K562 (cell line): ENCODE measurements around the gene PPP2R2D. TPM values are rescaled to one million over a fixed set of nuclear protein-coding genes. Genes with fewer than 3 reads are reported as not detected.
A peak's percentile ranks its signal among the peaks of the same experiment; 100 is the strongest.
"Not testable (repeated sequence)": the region's sequence is repeated elsewhere in the genome, so short reads cannot be mapped to it uniquely, and the experiment has no call there.

Experiments
- ATAC-seq: fragments of 200-7000 bp; cut with Tn5 transposase; 3 replicates; pipeline ENCODE4 v1.9.1; 2020; ENCODE audit warnings: moderate library complexity
- BruUV-seq: library from RNA; stranded (reverse); fragments of 400-500 nt; replicated peaks from 2 replicates; lab custom pipeline; 2021; lab: Mats Ljungman, UMichigan
- CTCF ChIA-PET: fragments of 300-600 bp; formaldehyde crosslinking; extraction: SDS; loops from one replicate; lab custom pipeline; 2021; ENCODE audit warnings: low intra/inter-chr PET ratio; lab: Yijun Ruan, JAX
- POLR2A ChIA-PET: fragments of 300-600, 350-650 bp; sonication (Branson Sonifier 250); formaldehyde crosslinking; extraction: SDS; loops from one replicate; lab custom pipeline; 2021; ENCODE audit warnings: antibody characterized with exemption, inconsistent platforms; lab: Yijun Ruan, JAX
- DNase-seq, 4 experiments: peaks; one replicate each; pipeline versions ENCODE4 v3.0.0 to v3.0.0-alpha.2; 2011 to 2018; ENCODE audit warnings: low spot score in 3 of 4, mixed read lengths in 3 of 4; ENCODE audit errors: extremely low read depth in 1 of 4
- FAIRE-seq: peaks from 2 replicates; lab custom pipeline; 2011; peaks lifted over from hg19 to GRCh38; lab: Jason Lieb, UNC
- H2AFZ ChIP-seq: 2 replicates; pipeline ENCODE4 v1.6.0; 2011; ENCODE audit warnings: low read depth, low read length, control low read depth, inconsistent platforms
- H3K27ac ChIP-seq: fragments of 200-600 bp; 3 replicates; pipeline ENCODE4 v1.8.0; 2011; ENCODE audit warnings: low read depth, mild to moderate bottlenecking, control low read depth, inconsistent platforms, low read length, moderate library complexity, mixed read lengths; ENCODE audit errors: extremely low read depth
- H3K27me3 ChIP-seq, 2 experiments: fragments of 300-600 bp in 1 of 2; 2 replicates in 1 of 2; 3 replicates in 1 of 2; pipeline versions ENCODE4 v1.6.0 to v1.8.0; 2011; ENCODE audit warnings: inconsistent platforms in 2 of 2, low read length in 2 of 2, mild to moderate bottlenecking in 1 of 2, mixed read lengths in 1 of 2, moderate library complexity in 1 of 2; ENCODE audit not compliant: control insufficient read depth in 2 of 2, insufficient read depth in 2 of 2
- H3K36me3 ChIP-seq: fragments of 300-600 bp; 3 replicates; pipeline ENCODE4 v1.8.0; 2011; ENCODE audit warnings: mild to moderate bottlenecking, low read length, inconsistent platforms; ENCODE audit not compliant: control insufficient read depth, insufficient read depth
- H3K4me1 ChIP-seq, 2 experiments: fragments of 200-600 bp in 1 of 2; replicated peaks in 1 of 2; 2 replicates in 1 of 2; 3 replicates in 1 of 2; pipeline versions ENCODE4 v1.5.1 to v1.8.0; 2011; ENCODE audit warnings: inconsistent platforms in 2 of 2, low read length in 2 of 2, mild to moderate bottlenecking in 1 of 2, mixed read lengths in 1 of 2, moderate library complexity in 1 of 2; ENCODE audit not compliant: control insufficient read depth in 2 of 2, insufficient read depth in 2 of 2
- H3K4me2 ChIP-seq: 2 replicates; pipeline ENCODE4 v1.6.1; 2011; ENCODE audit warnings: low read length, control low read depth, inconsistent platforms, mixed read lengths; ENCODE audit not compliant: insufficient read depth
- H3K4me3 ChIP-seq: fragments of 200-600 bp; sonication (generic), shearing (Covaris generic); 2 replicates; pipeline ENCODE4 v1.5.1; 2016; ENCODE audit warnings: control low read depth, inconsistent platforms
- H3K79me2 ChIP-seq: fragments of 200-600 bp; 3 replicates; pipeline ENCODE4 v1.8.0; 2011; ENCODE audit warnings: low read length, inconsistent platforms; ENCODE audit not compliant: control insufficient read depth, insufficient read depth
- H3K9ac ChIP-seq, 2 experiments: 2 replicates each; pipeline versions ENCODE4 v1.6.0 to v1.6.1; 2011; ENCODE audit warnings: low read depth in 2 of 2, low read length in 2 of 2, control low read depth in 1 of 2, inconsistent platforms in 1 of 2, mild to moderate bottlenecking in 1 of 2, mixed read lengths in 1 of 2; ENCODE audit not compliant: insufficient read depth in 1 of 2
- H3K9me1 ChIP-seq: one replicate; pipeline ENCODE4 v1.6.0; 2011; ENCODE audit warnings: inconsistent platforms, mild to moderate bottlenecking, low read length, moderate library complexity; ENCODE audit not compliant: control insufficient read depth, insufficient read depth
- H3K9me3 ChIP-seq: replicated peaks from 2 replicates; pipeline ENCODE4 v1.5.1; 2011; ENCODE audit warnings: low read depth, low read length, inconsistent platforms; ENCODE audit not compliant: control insufficient read depth, insufficient read depth
- H4K20me1 ChIP-seq: replicated peaks from 2 replicates; pipeline ENCODE4 v1.6.1; 2011; ENCODE audit warnings: low read length, inconsistent platforms, mixed read lengths; ENCODE audit not compliant: control insufficient read depth, insufficient read depth
- WGBS: fragments of 100-300 bp; shearing (Covaris generic); methylation state at CpG from one replicate; pipeline ENCODE4 v1.1.6; 2016; ENCODE audit warnings: low coverage, mixed read lengths; ENCODE audit not compliant: insufficient coverage; ENCODE audit errors: missing lambda C conversion rate; 5-methylcytosine and 5-hydroxymethylcytosine counted together
- in situ Hi-C: fragments of 300-500 bp; cut with MboI; formaldehyde crosslinking; loops from 4 replicates; pipeline ENCODE4 v1.15.0; 2018; ENCODE audit warnings: inconsistent platforms, mixed read lengths
- intact Hi-C: fragments of 100-400 bp; cut with micrococcal nuclease; formaldehyde crosslinking; loops from 2 replicates; pipeline ENCODE4 v1.14.2; 2022
- polyA plus RNA-seq, 8 experiments: library from polyadenylated mRNA; depleted of rRNA in 4 of 8; stranded (reverse) in 5 of 8; unstranded in 3 of 8; fragments of >200 nt; fragmentation: Nextera tagmentation in 2 of 8; fragmentation: Illumina TruSeq in 1 of 8; extraction: Ambion mirVana in 2 of 8; extraction: Trizol in 1 of 8; gene quantifications; 2 replicates each; pipeline versions ENCODE4 v1.2.1 to v1.2.3, GENCODE V29; 2011 to 2014; ENCODE audit warnings: inconsistent platforms in 1 of 8, missing spikeins in 1 of 8
- total RNA-seq, 7 experiments: library from RNA; depleted of rRNA in 6 of 7; stranded (reverse); fragments of >200 nt in 6 of 7; fragmentation: Illumina TruSeq in 2 of 7; extraction: Trizol in 2 of 7; gene quantifications; 2 replicates each; pipeline versions ENCODE4 v1.2.1 to v1.2.3, GENCODE V29; 2011 to 2021; ENCODE audit warnings: low replicate concordance in 1 of 7
- TF ChIP-seq, protein P1 (sequence below), 2 experiments: fragments of 450-650 bp; IDR thresholded peaks; 2 replicates each; pipeline ENCODE4 v1.6.1; 2018; ENCODE audit warnings: mild to moderate bottlenecking in 2 of 2, low read depth in 1 of 2; ENCODE audit not compliant: partially characterized antibody in 2 of 2

PPP2R2D gene
- total and polyA plus RNA-seq, 9 of the 15 experiments (the other 6 are each of a cell fraction or from before 2014, with no cell fraction given) = 1.9 to 37.0 (median 26.8) TPM

DNA sequence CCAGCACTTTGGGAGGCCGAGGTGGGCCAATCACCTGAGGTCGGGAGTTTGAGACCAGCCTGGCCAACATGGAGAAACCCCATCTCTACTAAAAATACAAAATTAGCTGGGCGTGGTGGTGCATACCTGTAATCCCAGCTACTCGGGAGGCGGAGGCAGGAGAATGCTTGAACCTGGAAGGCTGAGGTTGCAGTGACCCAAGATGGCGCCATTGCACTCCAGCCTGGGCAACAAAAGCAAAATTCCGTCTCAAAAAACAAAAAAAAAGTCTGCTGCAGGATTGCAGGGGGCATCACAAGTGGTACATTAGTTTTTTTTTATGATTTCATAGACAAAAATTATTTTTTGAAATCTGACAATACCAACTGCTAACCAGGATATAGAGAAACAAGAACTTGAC, 86.0 kb downstream of the PPP2R2D start:
- H3K27ac ChIP-seq, H3K79me2 ChIP-seq, H3K36me3 ChIP-seq, FAIRE-seq, CTCF ChIA-PET, H3K9me3 ChIP-seq, H2AFZ ChIP-seq, H3K9ac ChIP-seq, H3K4me2 ChIP-seq, H3K27me3 ChIP-seq, in situ Hi-C loops, DNase-seq, POLR2A ChIA-PET, H3K9me1 ChIP-seq, H4K20me1 ChIP-seq, ATAC-seq, H3K4me3 ChIP-seq, BruUV-seq: not testable (repeated sequence)
- intact Hi-C loops = loop anchor here (10.0 kb wide), 1 partner anchor 82 kb away; the partner anchor contains the start of gene PPP2R2D
- peaks cover 4 to 11% of the 10 kb centered on the region in 2 experiments; a peak in 4 of 5 replicates for H3K4me1 ChIP-seq
- WGBS = 72% methylated on average over 7 of the region's 7 CpGs

DNA sequence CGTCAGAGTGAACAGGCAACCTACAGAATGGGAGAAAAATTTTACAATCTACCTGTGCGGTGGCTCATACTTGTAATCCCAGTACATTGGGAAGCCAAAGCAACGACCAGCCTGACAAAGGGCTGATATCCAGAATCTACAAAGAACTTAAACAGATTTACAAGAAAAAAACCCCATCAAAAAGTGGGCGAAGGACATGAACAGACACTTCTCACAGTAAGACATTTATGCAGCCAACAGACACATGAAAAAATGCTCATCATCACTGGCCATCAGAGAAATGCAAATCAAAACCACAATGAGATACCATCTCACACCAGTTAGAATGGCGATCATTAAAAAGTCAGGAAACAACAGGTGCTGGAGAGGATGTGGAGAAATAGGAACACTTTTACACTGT, 86.5 kb downstream of the PPP2R2D start:
- 76% methylated on average over 4 of the region's 5 CpGs for whole genome bisulfite sequencing
- CTCF ChIA-PET, ATAC-seq, H3K27ac ChIP-seq, FAIRE-seq, H3K4me1 ChIP-seq, H4K20me1 ChIP-seq, DNase-seq, BruUV-seq, H3K9me3 ChIP-seq, in situ Hi-C loops, H3K36me3 ChIP-seq, H3K4me3 ChIP-seq, H3K9ac ChIP-seq, POLR2A ChIA-PET, H3K79me2 ChIP-seq, H3K27me3 ChIP-seq, H3K4me2 ChIP-seq, H2AFZ ChIP-seq, H3K9me1 ChIP-seq: not testable (repeated sequence)
- TF ChIP-seq, protein P1, sequence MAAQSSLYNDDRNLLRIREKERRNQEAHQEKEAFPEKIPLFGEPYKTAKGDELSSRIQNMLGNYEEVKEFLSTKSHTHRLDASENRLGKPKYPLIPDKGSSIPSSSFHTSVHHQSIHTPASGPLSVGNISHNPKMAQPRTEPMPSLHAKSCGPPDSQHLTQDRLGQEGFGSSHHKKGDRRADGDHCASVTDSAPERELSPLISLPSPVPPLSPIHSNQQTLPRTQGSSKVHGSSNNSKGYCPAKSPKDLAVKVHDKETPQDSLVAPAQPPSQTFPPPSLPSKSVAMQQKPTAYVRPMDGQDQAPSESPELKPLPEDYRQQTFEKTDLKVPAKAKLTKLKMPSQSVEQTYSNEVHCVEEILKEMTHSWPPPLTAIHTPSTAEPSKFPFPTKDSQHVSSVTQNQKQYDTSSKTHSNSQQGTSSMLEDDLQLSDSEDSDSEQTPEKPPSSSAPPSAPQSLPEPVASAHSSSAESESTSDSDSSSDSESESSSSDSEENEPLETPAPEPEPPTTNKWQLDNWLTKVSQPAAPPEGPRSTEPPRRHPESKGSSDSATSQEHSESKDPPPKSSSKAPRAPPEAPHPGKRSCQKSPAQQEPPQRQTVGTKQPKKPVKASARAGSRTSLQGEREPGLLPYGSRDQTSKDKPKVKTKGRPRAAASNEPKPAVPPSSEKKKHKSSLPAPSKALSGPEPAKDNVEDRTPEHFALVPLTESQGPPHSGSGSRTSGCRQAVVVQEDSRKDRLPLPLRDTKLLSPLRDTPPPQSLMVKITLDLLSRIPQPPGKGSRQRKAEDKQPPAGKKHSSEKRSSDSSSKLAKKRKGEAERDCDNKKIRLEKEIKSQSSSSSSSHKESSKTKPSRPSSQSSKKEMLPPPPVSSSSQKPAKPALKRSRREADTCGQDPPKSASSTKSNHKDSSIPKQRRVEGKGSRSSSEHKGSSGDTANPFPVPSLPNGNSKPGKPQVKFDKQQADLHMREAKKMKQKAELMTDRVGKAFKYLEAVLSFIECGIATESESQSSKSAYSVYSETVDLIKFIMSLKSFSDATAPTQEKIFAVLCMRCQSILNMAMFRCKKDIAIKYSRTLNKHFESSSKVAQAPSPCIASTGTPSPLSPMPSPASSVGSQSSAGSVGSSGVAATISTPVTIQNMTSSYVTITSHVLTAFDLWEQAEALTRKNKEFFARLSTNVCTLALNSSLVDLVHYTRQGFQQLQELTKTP (IDR thresholded peaks at IDR 0.05; ENCODE audit: low read depth in 1 of 2, partially characterized antibody in 2 of 2) = peak in 1 of 2 experiments; percentile 91
- intact Hi-C loops = loop anchor here (10.0 kb wide), 1 partner anchor 82 kb away; the partner anchor contains the start of gene PPP2R2D

DNA sequence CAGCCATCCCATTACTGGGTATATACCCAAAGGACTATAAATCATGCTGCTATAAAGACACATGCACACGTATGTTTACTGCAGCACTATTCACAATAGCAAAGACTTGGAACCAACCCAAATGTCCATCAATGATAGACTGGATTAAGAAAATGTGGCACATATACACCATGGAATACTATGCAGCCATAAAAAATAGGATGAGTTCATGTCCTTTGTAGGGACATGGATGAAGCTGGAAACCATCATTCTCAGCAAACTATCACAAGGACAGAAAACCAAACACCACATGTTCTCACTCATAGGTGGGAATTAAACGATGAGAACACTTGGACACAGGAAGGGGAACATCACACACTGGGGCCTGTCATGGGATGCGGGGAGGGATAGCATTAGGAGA, 87.0 kb downstream of the PPP2R2D start:
- H3K4me3 ChIP-seq, H3K9ac ChIP-seq, H2AFZ ChIP-seq, H3K9me3 ChIP-seq, H4K20me1 ChIP-seq, H3K9me1 ChIP-seq, H3K4me2 ChIP-seq, POLR2A ChIA-PET, H3K27ac ChIP-seq, BruUV-seq, FAIRE-seq, H3K79me2 ChIP-seq, H3K27me3 ChIP-seq, H3K36me3 ChIP-seq, DNase-seq, H3K4me1 ChIP-seq, CTCF ChIA-PET, ATAC-seq, in situ Hi-C loops: not testable (repeated sequence)
- WGBS = 71% methylated on average over 1 of the region's 3 CpGs
- intact Hi-C loops = loop anchor here (10.0 kb wide), 1 partner anchor 83 kb away; the partner anchor contains the start of gene PPP2R2D
